Measurements from ENCODE around the gene NMU.
"Not testable (repeated sequence)": the region's sequence is repeated elsewhere in the genome, so short reads cannot be mapped to it uniquely, and the experiment has no call there.

The NMU gene, protein sequence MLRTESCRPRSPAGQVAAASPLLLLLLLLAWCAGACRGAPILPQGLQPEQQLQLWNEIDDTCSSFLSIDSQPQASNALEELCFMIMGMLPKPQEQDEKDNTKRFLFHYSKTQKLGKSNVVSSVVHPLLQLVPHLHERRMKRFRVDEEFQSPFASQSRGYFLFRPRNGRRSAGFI

DNA sequence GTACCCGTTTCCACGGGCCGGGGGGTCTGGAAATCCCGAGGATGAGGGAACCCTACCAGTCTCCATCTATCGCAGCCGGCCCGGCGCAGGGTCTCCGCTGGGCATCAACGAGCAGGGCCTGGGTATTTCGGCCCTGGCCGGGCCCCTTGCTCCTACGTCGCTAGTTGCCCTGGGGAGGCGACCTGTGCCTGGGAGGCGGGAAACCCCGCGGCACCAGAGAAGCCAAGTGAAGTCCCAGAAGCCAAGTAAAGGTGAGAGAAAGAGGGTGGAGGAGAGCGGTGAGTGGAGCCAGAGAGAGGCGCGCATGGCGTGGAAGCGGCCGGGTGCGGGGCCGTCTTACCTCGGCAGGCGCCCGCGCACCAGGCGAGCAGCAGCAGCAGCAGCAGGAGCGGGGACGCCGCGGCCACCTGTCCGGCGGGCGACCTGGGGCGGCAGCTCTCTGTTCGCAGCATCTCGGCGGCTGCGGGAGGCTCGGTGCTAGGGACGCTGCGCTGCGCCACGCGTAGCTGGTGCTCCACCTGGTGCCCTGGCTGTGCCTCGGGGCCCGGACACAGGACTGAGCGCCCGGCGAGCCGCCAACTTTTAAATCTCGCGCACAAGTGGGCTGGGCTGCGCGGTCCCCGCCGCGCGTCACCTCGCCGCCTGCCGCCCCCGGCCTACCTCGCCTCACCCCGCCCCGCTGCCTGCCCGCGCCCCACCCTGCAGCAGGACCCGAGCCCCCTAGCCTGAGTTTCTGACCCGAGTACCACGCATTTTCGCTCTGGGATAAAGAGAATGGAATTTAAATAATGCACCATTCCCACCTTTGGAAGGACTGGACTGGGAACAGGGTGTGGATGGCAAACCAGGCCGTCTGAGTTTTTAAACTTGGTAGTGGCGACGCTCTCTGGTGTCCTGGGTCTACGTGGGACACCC lies at the start of gene NMU:
TSS of gene NMU (minus strand) at position 558 of the 915 bp plus-strand sequence. CDS start at position 452, 106 bp downstream.
- CTCF ChIA-PET = interaction anchor here (0.7 to 1.6 kb wide), 2 partner anchors 81 to 445 kb away, joined by 4 to 5 read pairs; no protein-coding TSS in a partner anchor
- TF ChIP-seq, protein P1, sequence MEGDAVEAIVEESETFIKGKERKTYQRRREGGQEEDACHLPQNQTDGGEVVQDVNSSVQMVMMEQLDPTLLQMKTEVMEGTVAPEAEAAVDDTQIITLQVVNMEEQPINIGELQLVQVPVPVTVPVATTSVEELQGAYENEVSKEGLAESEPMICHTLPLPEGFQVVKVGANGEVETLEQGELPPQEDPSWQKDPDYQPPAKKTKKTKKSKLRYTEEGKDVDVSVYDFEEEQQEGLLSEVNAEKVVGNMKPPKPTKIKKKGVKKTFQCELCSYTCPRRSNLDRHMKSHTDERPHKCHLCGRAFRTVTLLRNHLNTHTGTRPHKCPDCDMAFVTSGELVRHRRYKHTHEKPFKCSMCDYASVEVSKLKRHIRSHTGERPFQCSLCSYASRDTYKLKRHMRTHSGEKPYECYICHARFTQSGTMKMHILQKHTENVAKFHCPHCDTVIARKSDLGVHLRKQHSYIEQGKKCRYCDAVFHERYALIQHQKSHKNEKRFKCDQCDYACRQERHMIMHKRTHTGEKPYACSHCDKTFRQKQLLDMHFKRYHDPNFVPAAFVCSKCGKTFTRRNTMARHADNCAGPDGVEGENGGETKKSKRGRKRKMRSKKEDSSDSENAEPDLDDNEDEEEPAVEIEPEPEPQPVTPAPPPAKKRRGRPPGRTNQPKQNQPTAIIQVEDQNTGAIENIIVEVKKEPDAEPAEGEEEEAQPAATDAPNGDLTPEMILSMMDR (conservative IDR thresholded peaks at IDR 0.05; ENCODE audit: low read depth) = peak; percentile 61
- POLR2A ChIA-PET (ENCODE audit: low non-redundant PET) = no interaction called here
- peak; percentile 56 for DNase-seq (ENCODE audit: low spot score)
- peak within 1 kb of the TSS; percentile 66 for H3K27ac ChIP-seq

DNA sequence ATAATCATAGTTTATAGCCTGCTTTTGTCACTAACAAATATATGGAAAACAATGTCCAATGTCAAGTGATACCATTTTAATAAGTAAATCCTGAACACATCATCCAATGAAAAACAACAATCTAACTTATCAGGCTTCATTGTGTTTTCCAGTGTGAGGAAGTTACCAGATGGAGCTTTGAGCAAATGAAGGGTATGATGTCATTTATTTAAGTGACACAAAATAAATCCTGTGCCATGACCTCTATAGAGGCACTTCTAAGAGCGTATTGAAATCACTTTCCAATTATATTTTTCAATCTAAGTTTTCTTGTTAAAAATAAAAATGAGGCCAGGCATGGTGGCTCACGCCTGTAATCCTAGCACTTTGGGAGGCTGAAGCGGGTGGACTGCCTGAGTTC lies 48.2 kb upstream of the NMU start:
- no peak overlapping the region for H3K27ac ChIP-seq
- ChIA-PET POLR2A (ENCODE audit: low non-redundant PET) (no interaction called here), CTCF (no interaction called here)
- TF ChIP-seq, protein P1 (conservative IDR thresholded peaks at IDR 0.05; ENCODE audit: low read depth) = no peak
- no peak for DNase-seq (ENCODE audit: low spot score)

DNA sequence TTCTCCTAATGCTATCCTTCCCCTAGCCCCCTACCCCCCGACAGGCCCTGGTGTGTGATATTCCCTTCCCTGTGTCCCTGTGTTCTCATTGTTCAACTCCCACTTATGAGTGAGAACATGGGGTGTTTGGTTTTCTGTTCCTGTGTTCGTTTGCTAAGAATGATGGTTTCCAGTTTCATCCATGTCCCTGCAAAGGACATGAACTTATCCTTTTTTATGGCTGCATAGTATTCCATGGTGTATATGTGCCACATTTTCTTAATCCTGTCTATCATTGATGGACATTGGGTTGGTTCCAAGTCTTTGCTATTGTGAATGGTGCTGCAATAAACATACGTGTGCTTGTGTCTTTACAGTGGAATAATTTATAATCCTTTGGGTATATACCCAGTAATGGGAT lies 46.7 kb upstream of the NMU start:
- DNase-seq (ENCODE audit: low spot score); H3K27ac ChIP-seq; POLR2A ChIA-PET (ENCODE audit: low non-redundant PET); CTCF ChIA-PET: not testable (repeated sequence)

DNA sequence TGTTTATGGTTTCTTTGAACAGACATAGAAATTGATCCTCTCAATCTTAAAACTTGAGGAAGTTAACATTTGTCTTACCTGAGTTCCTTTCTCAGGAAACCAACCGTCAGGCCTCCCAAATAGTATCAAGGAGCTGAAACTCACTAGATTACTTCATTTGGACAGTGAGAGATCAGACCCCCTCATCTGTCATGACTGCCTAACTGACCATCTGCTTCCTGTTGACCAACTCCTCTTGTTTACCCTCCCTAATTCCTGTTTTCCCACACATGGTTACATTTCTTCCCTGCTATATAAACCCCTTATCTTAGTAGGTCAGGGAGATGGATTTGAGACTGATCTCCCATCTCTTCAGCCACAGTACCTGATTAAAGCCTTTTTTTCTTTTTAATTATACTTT lies 46.2 kb upstream of the NMU start:
- no peak for DNase-seq (ENCODE audit: low spot score)
- H3K27ac ChIP-seq = no peak overlapping the region
- CTCF ChIA-PET = interaction anchor here (0.7 kb wide), 1 partner anchor 722 kb away, joined by 3 read pairs; no protein-coding TSS in a partner anchor
- TF ChIP-seq, protein P1 (conservative IDR thresholded peaks at IDR 0.05; ENCODE audit: low read depth) = no peak
- POLR2A ChIA-PET (ENCODE audit: low non-redundant PET) = no interaction called here

DNA sequence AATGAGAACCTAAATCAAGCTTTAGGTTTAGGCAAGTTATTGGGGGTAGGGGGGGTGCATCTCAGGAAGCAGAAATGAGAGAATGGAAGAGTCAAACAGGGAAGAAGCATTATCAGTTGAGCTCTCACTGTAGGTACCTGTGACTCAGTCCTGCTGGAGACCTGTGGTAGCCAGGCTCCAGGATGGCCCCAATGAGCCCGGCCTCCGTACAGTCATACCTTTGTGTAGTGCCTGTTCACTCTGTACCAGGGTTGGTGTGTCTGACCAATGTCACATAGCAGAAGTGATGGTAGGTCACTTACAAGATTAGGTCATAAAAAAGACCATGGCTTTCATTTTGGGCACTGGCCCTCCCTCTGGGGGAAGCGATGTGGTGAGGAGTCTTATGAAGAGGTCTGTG lies 45.3 kb upstream of the NMU start:
- ChIA-PET POLR2A (ENCODE audit: low non-redundant PET) (no interaction called here), CTCF (no interaction called here)
- TF ChIP-seq, protein P1 (conservative IDR thresholded peaks at IDR 0.05; ENCODE audit: low read depth) = no peak
- H3K27ac ChIP-seq = no peak overlapping the region
- no peak for DNase-seq (ENCODE audit: low spot score)

DNA sequence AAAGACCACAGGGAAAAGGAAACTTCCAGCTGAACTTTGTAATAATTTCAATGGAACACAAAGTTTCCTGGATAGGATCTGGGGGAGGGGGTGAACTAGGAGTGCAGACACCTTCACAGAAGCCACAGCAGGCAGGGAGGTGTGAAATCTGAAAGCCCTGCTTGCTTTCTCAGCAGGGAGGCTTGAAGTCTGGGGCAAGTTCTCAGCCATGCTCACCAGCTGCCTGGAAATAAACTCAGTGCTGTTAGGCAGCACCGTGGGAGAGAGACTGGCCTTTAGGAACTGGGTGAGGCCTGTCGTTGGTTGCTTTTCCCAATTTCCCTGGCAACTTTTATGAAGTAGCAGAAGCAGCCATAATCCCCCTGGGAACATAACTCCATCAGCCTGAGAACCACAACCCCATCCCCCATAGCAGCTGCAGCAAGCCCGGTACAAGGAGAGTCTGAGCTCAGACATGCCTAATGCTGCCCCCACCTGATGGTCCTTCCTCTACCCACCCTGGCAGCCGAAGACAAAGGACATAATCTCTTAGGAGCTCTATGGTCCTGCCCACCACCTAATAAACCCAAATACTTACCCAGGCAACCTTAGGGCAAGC lies 39.2 kb upstream of the NMU start:
- CTCF ChIA-PET = interaction anchor here (0.6 kb wide), 1 partner anchor 676 kb away, joined by 5 read pairs; no protein-coding TSS in a partner anchor
- H3K27ac ChIP-seq = no peak overlapping the region
- DNase-seq (ENCODE audit: low spot score) = no peak
- POLR2A ChIA-PET (ENCODE audit: low non-redundant PET) = no interaction called here
- TF ChIP-seq, protein P1 (conservative IDR thresholded peaks at IDR 0.05; ENCODE audit: low read depth) = no peak

Data from RWPE1 (cell line).